Fibroblast of skin of left quadriceps (primary cell): ENCODE results near the gene GAS7.

ENCODE experiments used
- DNase-seq, 2 experiments: peaks; one replicate each; pipeline ENCODE4 v3.0.0-alpha.2; 2013; ENCODE audit warnings: low read depth in 2 of 2

GAS7 gene

DNA sequence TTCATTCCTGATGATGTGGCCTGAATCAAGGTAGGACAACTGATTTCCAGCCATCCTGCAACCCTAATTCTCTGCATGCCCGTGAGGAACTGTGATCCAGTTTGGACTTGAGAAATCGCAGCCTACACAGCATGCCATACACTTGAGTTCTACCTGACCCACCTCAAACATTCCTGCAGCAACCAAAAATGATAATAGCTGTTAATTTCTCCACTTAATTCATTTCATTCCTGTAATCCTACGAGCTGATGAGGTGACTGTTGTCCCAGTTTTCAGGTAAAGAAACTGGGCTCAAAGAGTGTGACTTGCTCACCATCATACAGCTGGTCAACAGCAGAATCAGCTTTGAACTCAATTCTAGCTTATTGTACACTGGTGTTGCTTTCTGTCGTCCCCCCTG lies 2.2 kb upstream of the GAS7 start:
- no peak for DNase-seq

- DNase-seq: no peak
Measured at GRCh38 chr17:10200016-10200415, 1.6 kb upstream of the GAS7 start.

GRCh38 chr17:10197721-10198508 lies 491 bp downstream of the GAS7 start:
- no peak for DNase-seq

DNA sequence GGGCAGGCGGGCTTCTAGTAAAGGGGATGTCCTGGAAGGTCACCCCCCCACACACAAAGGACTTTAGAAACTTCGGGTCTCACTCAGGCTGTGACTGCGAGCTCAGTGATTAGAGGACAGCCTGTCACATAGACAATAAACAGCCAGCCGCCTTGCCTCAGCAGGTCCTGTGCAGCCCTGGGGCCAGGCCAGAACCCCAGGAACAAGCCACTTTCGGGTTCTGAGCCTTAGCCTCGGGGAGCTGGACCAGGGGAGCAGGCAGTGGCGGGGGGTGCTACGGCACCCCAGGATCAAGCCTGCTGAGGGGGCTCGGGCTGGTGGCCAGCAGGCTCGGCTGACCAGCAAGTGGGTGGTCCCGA lies 1.1 kb downstream of the GAS7 start:
- DNase-seq: no peak

GRCh38 chr17:10196941-10197340 lies 1.5 kb downstream of the GAS7 start:
- DNase-seq: no peak

GRCh38 chr17:10196384-10196895 lies 2.0 kb downstream of the GAS7 start:
- no peak for DNase-seq

DNA sequence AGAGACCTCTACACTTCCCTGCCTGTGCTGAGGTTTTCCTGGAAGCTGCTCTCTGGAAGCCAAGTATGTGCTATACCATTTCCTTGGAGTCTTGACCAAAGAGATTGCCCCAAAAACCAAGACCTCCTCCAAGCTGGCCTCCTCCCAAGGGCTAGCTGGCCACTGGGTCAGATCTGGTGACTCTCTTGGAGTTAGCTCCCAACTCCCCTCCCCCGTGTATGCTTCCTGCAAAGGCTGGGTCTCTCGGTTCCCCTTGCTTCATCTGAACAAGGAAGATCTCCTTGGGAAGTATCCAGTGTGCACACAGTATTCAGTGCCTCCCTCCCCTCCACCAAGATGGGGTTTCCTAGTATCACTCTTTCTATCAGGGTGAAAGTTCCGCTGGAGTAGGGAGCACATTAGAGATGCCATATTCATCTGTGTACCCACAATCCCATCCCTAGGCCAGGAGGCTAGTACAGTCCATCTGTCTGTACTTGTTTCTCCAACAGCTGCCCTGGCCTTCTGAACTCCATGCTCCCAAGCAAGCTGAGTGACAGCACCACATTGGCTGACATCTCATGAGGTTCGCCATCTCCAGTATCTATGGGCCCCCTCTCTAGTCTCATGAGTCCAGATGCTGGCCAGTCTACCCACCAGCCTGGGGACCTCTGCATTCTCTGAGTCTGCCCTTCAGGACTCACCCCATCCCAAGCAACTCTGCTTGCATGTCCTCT lies 3.2 kb downstream of the GAS7 start:
- DNase-seq: no peak

- DNase-seq: no peak
Measured at GRCh38 chr17:10193632-10194031, 4.8 kb downstream of the GAS7 start.

- peak; percentile 72 to 78 for DNase-seq
Measured at GRCh38 chr17:10192972-10193371, 5.4 kb downstream of the GAS7 start.

GRCh38 chr17:10192461-10192860 lies 5.9 kb downstream of the GAS7 start:
- no peak for DNase-seq

DNA sequence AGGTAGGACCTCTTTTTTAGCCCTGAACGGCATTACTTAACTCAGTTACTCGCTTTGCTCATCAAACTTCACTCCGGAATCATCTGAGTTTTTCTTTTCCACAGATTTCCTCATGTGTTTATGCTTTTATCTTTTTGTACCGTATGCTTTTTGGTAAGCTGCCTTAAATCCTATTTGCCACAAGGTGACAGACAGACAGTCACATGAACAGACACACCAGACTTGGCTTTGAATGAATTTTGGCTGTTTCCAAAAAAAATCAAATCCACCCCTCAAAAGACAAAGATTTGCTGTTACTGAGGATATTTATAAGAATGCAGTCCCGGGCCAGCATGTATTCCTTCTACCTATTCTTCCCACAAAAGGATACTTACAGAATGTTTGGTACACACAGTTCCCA lies 10.9 kb downstream of the GAS7 start:
- DNase-seq: no peak

DNA sequence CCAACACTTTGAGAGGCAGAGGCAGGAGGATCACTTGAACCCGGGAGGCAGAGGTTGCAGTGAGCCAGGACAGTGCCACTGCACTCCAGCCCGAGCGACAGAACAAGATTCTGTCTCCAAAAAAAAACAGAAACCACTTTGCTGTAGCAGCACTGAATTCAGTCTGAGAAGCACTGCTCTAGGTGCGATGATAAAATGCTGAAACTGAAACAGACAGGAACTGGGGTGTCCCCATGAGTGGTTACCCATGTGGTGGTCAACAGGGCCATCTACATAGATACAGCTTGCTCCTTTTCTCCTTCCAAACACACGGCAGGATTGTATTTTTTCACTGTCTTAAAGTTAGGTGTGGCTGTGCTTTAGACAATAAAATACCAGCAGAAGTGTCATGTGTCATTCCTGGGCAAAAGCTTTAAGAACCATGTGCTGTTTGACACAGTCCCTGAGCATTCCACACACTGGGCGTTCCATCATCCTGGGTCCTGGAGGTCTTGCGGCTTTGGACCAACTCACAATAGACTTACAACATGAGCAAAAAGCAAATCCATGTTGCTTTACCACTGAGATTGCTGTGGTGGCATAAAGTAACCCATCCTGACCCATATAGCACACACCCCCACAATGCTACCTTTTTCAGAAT lies 11.5 kb downstream of the GAS7 start:
- no peak for DNase-seq

DNA sequence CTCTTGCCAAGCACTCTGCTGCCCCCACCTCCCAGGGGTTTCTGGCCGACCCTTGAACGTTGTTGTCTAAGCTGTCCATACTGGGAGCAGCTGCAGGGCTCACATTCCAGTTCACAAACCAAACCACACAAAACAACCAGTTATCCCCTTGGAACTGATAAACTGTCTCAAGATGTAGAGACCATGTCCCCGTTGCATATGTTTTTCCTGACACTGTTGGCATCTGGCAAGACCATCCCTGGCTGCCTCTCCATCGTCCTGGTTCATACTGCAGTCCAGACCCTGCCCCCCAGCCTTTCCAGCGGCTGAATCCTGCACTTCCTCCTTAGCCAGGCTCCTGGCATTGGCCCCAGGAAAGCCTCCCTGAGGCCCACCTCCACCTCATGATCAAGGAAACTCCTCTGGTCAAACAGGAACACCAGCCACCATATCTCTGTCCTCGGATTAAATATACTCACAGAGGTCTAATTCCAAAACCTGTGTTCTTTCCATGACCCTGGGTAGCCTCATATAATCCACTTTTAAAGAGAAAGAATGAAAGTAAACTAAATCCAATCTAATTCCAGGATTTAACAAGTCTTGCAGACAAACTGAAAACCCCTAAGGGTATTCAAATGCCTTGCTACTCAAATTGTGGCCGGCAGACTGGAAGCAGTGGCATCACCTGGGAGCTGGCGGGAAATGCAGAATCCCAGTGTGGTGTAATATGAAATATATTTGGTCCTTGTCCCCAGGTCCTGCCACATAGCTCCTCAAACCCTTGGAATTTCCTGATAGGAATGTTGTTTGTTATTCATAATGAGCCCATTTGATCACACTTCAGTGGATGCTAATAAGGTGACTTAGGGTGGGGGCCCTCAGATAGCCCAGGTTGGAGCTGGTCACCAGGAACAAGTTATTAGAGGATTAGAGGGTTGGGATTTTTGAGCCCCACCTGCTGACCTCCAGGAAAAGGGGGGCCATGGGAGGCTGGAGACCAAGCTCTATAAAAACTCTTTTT lies 14.2 kb downstream of the GAS7 start:
- no peak for DNase-seq

- DNase-seq: no peak
Measured at GRCh38 chr17:10182785-10183184, 15.6 kb downstream of the GAS7 start.

GRCh38 chr17:10178506-10178991 lies 19.9 kb downstream of the GAS7 start:
- peak in 1 of 2 experiments; percentile 59 for DNase-seq

DNA sequence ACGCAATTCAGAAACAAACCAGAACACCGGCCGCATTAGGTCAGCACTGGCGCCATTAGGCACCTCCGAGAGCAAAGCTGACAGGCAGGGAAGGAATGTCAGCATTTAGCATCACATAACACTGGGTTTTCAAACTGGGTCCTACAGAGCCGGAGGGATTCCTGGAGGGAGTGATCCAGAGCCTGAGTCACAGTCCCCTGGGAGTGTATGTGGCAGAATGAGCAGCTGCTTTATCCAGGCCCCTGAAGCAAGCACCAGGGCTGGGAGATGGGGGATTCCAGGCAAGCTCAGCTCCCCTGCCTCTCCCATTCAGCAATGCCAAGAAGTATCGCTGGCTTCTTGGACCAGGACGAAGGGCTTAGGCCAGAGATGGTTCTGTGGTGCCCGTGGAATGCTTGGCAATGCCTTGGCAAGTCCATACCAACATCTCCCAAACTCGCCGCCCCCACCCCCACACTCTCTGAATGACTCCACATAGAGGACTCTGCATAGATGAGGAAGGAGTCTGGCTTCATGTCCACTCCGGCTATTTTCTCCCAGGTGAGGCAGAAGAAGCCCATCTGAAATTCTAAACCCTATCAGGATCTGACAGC lies 20.4 kb downstream of the GAS7 start:
- DNase-seq: peak; percentile 90

DNA sequence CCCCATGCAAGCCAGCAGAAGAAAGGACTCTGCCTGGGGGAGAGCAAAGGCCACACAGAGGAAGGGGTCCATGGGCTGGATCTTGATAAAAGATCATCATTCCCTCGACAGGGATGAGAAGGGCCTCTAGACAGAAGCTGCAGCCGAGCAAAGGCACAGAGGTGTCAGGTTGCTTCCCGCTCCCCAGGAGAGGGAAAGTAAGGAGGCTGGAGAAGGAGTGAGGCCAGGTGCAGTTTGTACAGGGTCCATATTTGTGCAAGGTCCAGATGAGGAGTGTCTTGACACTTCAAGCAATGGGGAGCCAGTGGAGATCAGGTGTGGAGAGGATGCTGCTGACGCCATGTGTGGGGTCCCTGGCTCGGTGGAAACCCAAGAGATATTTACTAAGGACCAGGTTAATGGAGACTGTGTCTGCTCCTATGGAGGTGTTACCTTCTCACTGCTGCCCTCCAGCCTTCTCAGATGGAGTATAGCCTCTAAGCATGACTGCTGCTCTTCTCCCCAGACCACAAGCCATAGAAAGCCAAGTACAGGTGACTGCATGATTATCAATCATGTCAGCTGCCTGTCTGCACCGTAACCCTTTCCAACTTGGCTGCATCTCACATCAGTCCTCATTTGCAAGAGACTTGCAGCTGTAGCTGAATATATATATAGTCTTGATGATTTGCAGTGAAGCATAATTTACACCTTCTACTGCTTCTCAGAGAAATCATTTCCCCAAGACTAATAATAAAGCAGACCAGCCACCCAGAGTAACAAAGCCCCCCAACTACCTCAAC lies 21.1 kb downstream of the GAS7 start:
- no peak for DNase-seq

- DNase-seq: no peak
Measured at GRCh38 chr17:10173913-10174312, 24.5 kb downstream of the GAS7 start.

- DNase-seq: no peak
Measured at GRCh38 chr17:10172778-10173177, 25.6 kb downstream of the GAS7 start.

- no peak for DNase-seq
Measured at GRCh38 chr17:10172241-10172741, 26.1 kb downstream of the GAS7 start.
